Stimulated activated naive CD8-positive, alpha-beta T cell treated with anti-CD3 and anti-CD28 coated beads, Interleukin-15, Interleukin-2, amounts not matched to agents 100 U/mL and 50 U/mL, for 24 hours (primary cell): ENCODE data around the gene TMEM259.

Experiments used
- ATAC-seq: fragments of 150-1000 bp; cut with Tn5 transposase; one replicate; pipeline ENCODE4 v1.10.0; 2021
- DNase-seq: peaks from one replicate; pipeline ENCODE4 v3.0.0; 2021

TMEM259 gene

GRCh38 chr19:960601-960938 is 60.4 kb downstream of the TMEM259 start:
- DNase-seq (no peak), ATAC-seq (no peak)

GRCh38 chr19:960020-960419 is 60.9 kb downstream of the TMEM259 start:
- ATAC-seq = no peak
- no peak for DNase-seq
